Fibroblast of lung (primary cell): ENCODE data around the gene KMT2E.

Experiments used
- EZH2 ChIP-seq: IDR thresholded peaks from 2 replicates; pipeline ENCODE4 v1.5.1; 2012; ENCODE audit warnings: low read length, control low read depth, mild to moderate bottlenecking; ENCODE audit errors: missing control alignments
- TF ChIP-seq, protein P1 (sequence below), 2 donors: IDR thresholded peaks in 1 of 2; conservative IDR thresholded peaks in 1 of 2; 1 replicate in 1 of 2; 2 replicates in 1 of 2; pipeline ENCODE4 v1.5.1; 2011 to 2012; ENCODE audit warnings: low read length in 2 of 2, control low read depth in 1 of 2, inconsistent platforms in 1 of 2, low read depth in 1 of 2, mild to moderate bottlenecking in 1 of 2

- TF ChIP-seq, protein P1, sequence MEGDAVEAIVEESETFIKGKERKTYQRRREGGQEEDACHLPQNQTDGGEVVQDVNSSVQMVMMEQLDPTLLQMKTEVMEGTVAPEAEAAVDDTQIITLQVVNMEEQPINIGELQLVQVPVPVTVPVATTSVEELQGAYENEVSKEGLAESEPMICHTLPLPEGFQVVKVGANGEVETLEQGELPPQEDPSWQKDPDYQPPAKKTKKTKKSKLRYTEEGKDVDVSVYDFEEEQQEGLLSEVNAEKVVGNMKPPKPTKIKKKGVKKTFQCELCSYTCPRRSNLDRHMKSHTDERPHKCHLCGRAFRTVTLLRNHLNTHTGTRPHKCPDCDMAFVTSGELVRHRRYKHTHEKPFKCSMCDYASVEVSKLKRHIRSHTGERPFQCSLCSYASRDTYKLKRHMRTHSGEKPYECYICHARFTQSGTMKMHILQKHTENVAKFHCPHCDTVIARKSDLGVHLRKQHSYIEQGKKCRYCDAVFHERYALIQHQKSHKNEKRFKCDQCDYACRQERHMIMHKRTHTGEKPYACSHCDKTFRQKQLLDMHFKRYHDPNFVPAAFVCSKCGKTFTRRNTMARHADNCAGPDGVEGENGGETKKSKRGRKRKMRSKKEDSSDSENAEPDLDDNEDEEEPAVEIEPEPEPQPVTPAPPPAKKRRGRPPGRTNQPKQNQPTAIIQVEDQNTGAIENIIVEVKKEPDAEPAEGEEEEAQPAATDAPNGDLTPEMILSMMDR (conservative IDR thresholded peaks at IDR 0.05 in 1 of 2, IDR thresholded peaks at IDR 0.05 in 1 of 2; ENCODE audit: low read depth in 1 of 2, low read length in 2 of 2), result no peak
- TF ChIP-seq EZH2, result no peak
Observed at GRCh38 chr7:105055084-105055483, 41.1 kb downstream of the KMT2E start.
